K562 (cell line): ENCODE data around the gene PCNX4. TPM values are rescaled to one million over a fixed set of nuclear protein-coding genes. Genes with fewer than 3 reads are reported as not detected.

Experiments
- ATAC-seq: fragments of 200-7000 bp; cut with Tn5 transposase; 3 replicates; pipeline ENCODE4 v1.9.1; 2020; ENCODE audit warnings: moderate library complexity
- BruUV-seq: library from RNA; stranded (reverse); fragments of 400-500 nt; replicated peaks from 2 replicates; lab custom pipeline; 2021; lab: Mats Ljungman, UMichigan
- CTCF ChIA-PET: fragments of 300-600 bp; formaldehyde crosslinking; extraction: SDS; loops from one replicate; lab custom pipeline; 2021; ENCODE audit warnings: low intra/inter-chr PET ratio; lab: Yijun Ruan, JAX
- POLR2A ChIA-PET: fragments of 300-600, 350-650 bp; sonication (Branson Sonifier 250); formaldehyde crosslinking; extraction: SDS; loops from one replicate; lab custom pipeline; 2021; ENCODE audit warnings: antibody characterized with exemption, inconsistent platforms; lab: Yijun Ruan, JAX
- DNase-seq, 4 experiments: peaks; one replicate each; pipeline versions ENCODE4 v3.0.0 to v3.0.0-alpha.2; 2011 to 2018; ENCODE audit warnings: low spot score in 3 of 4, mixed read lengths in 3 of 4; ENCODE audit errors: extremely low read depth in 1 of 4
- FAIRE-seq: peaks from 2 replicates; lab custom pipeline; 2011; peaks lifted over from hg19 to GRCh38; lab: Jason Lieb, UNC
- H2AFZ ChIP-seq: 2 replicates; pipeline ENCODE4 v1.6.0; 2011; ENCODE audit warnings: low read depth, low read length, control low read depth, inconsistent platforms
- H3K27ac ChIP-seq: fragments of 200-600 bp; 3 replicates; pipeline ENCODE4 v1.8.0; 2011; ENCODE audit warnings: low read depth, mild to moderate bottlenecking, control low read depth, inconsistent platforms, low read length, moderate library complexity, mixed read lengths; ENCODE audit errors: extremely low read depth
- H3K27me3 ChIP-seq, 2 experiments: fragments of 300-600 bp in 1 of 2; 2 replicates in 1 of 2; 3 replicates in 1 of 2; pipeline versions ENCODE4 v1.6.0 to v1.8.0; 2011; ENCODE audit warnings: inconsistent platforms in 2 of 2, low read length in 2 of 2, mild to moderate bottlenecking in 1 of 2, mixed read lengths in 1 of 2, moderate library complexity in 1 of 2; ENCODE audit not compliant: control insufficient read depth in 2 of 2, insufficient read depth in 2 of 2
- H3K36me3 ChIP-seq: fragments of 300-600 bp; 3 replicates; pipeline ENCODE4 v1.8.0; 2011; ENCODE audit warnings: mild to moderate bottlenecking, low read length, inconsistent platforms; ENCODE audit not compliant: control insufficient read depth, insufficient read depth
- H3K4me1 ChIP-seq, 2 experiments: fragments of 200-600 bp in 1 of 2; replicated peaks in 1 of 2; 2 replicates in 1 of 2; 3 replicates in 1 of 2; pipeline versions ENCODE4 v1.5.1 to v1.8.0; 2011; ENCODE audit warnings: inconsistent platforms in 2 of 2, low read length in 2 of 2, mild to moderate bottlenecking in 1 of 2, mixed read lengths in 1 of 2, moderate library complexity in 1 of 2; ENCODE audit not compliant: control insufficient read depth in 2 of 2, insufficient read depth in 2 of 2
- H3K4me2 ChIP-seq: 2 replicates; pipeline ENCODE4 v1.6.1; 2011; ENCODE audit warnings: low read length, control low read depth, inconsistent platforms, mixed read lengths; ENCODE audit not compliant: insufficient read depth
- H3K4me3 ChIP-seq: fragments of 200-600 bp; sonication (generic), shearing (Covaris generic); 2 replicates; pipeline ENCODE4 v1.5.1; 2016; ENCODE audit warnings: control low read depth, inconsistent platforms
- H3K79me2 ChIP-seq: fragments of 200-600 bp; 3 replicates; pipeline ENCODE4 v1.8.0; 2011; ENCODE audit warnings: low read length, inconsistent platforms; ENCODE audit not compliant: control insufficient read depth, insufficient read depth
- H3K9ac ChIP-seq, 2 experiments: 2 replicates each; pipeline versions ENCODE4 v1.6.0 to v1.6.1; 2011; ENCODE audit warnings: low read depth in 2 of 2, low read length in 2 of 2, control low read depth in 1 of 2, inconsistent platforms in 1 of 2, mild to moderate bottlenecking in 1 of 2, mixed read lengths in 1 of 2; ENCODE audit not compliant: insufficient read depth in 1 of 2
- H3K9me1 ChIP-seq: one replicate; pipeline ENCODE4 v1.6.0; 2011; ENCODE audit warnings: inconsistent platforms, mild to moderate bottlenecking, low read length, moderate library complexity; ENCODE audit not compliant: control insufficient read depth, insufficient read depth
- H3K9me3 ChIP-seq: replicated peaks from 2 replicates; pipeline ENCODE4 v1.5.1; 2011; ENCODE audit warnings: low read depth, low read length, inconsistent platforms; ENCODE audit not compliant: control insufficient read depth, insufficient read depth
- H4K20me1 ChIP-seq: replicated peaks from 2 replicates; pipeline ENCODE4 v1.6.1; 2011; ENCODE audit warnings: low read length, inconsistent platforms, mixed read lengths; ENCODE audit not compliant: control insufficient read depth, insufficient read depth
- ARID1B ChIP-seq: fragments of 450-650 bp; IDR thresholded peaks from 2 replicates; pipeline ENCODE4 v1.6.1; 2016; ENCODE audit warnings: antibody characterized with exemption, mild to moderate bottlenecking, inconsistent platforms
- ASH1L ChIP-seq: fragments of 450-650 bp; IDR thresholded peaks from 2 replicates; pipeline ENCODE4 v1.6.1; 2018; ENCODE audit warnings: borderline replicate concordance, mild to moderate bottlenecking, low read depth; ENCODE audit not compliant: partially characterized antibody
- CBFA2T3 ChIP-seq: fragments of 450-650 bp; IDR thresholded peaks from 2 replicates; pipeline ENCODE4 v1.6.1; 2017
- CEBPG ChIP-seq, 3 experiments: fragments of 200-800 bp in 1 of 3; sonication (Bioruptor generic) in 1 of 3; sonication (generic) in 1 of 3; formaldehyde crosslinking in 1 of 3; IDR thresholded peaks in 2 of 3; conservative IDR thresholded peaks in 1 of 3; 2 replicates each; pipeline versions ENCODE4 v1.6.1 to v1.8.0; 2016 to 2022; ENCODE audit warnings: missing compliant biosample characterization in 2 of 3, missing genetic modification characterization in 2 of 3, mild to moderate bottlenecking in 1 of 3, missing genetic modification reagents in 1 of 3
- CTBP1 ChIP-seq: fragments of 450-650 bp; IDR thresholded peaks from 2 replicates; pipeline ENCODE4 v1.6.1; 2016; ENCODE audit warnings: borderline replicate concordance
- EGR1 ChIP-seq: fragments of 450-650 bp; conservative IDR thresholded peaks from 2 replicates; pipeline ENCODE4 v1.6.1; 2017; ENCODE audit warnings: mild to moderate bottlenecking
- HNRNPLL ChIP-seq: fragments of 200-400 bp; formaldehyde crosslinking; IDR thresholded peaks from 2 replicates; pipeline ENCODE4 v1.6.1; 2017; ENCODE audit warnings: low read length, low read depth, mild to moderate bottlenecking; ENCODE audit not compliant: poor library complexity, severe bottlenecking
- KDM4B ChIP-seq, 2 experiments: fragments of 450-650 bp in 1 of 2; sonication (generic) in 1 of 2; IDR thresholded peaks; 2 replicates each; pipeline ENCODE4 v1.6.1; 2016 to 2017; ENCODE audit warnings: borderline replicate concordance in 2 of 2, antibody characterized with exemption in 1 of 2, low read depth in 1 of 2, mild to moderate bottlenecking in 1 of 2
- NR2F6 ChIP-seq: fragments of 450-650 bp; formaldehyde crosslinking; IDR thresholded peaks from 2 replicates; pipeline ENCODE4 v1.4.0; 2020; ENCODE audit warnings: mild to moderate bottlenecking
- RBM15 ChIP-seq: fragments of 200-400 bp; formaldehyde crosslinking; IDR thresholded peaks from 2 replicates; pipeline ENCODE4 v1.6.1; 2018; ENCODE audit warnings: mild to moderate bottlenecking, low read length, moderate library complexity; ENCODE audit not compliant: insufficient read depth
- U2AF2 ChIP-seq: fragments of 200-400 bp; formaldehyde crosslinking; optimal IDR thresholded peaks from 2 replicates; pipeline ENCODE3; 2017; ENCODE audit warnings: low read depth, mild to moderate bottlenecking, low read length
- ZNF124 ChIP-seq: sonication (generic); formaldehyde crosslinking; IDR thresholded peaks from 2 replicates; pipeline ENCODE4 v1.8.1; 2022; ENCODE audit warnings: missing genetic modification reagents
- ZNF75A ChIP-seq: fragments of 450-650 bp; formaldehyde crosslinking; IDR thresholded peaks from 2 replicates; pipeline ENCODE4 v1.4.0; 2020; ENCODE audit warnings: mild to moderate bottlenecking
- WGBS: fragments of 100-300 bp; shearing (Covaris generic); methylation state at CpG from one replicate; pipeline ENCODE4 v1.1.6; 2016; ENCODE audit warnings: low coverage, mixed read lengths; ENCODE audit not compliant: insufficient coverage; ENCODE audit errors: missing lambda C conversion rate; 5-methylcytosine and 5-hydroxymethylcytosine counted together
- in situ Hi-C: fragments of 300-500 bp; cut with MboI; formaldehyde crosslinking; loops from 4 replicates; pipeline ENCODE4 v1.15.0; 2018; ENCODE audit warnings: inconsistent platforms, mixed read lengths
- intact Hi-C: fragments of 100-400 bp; cut with micrococcal nuclease; formaldehyde crosslinking; loops from 2 replicates; pipeline ENCODE4 v1.14.2; 2022
- polyA plus RNA-seq, 8 experiments: library from polyadenylated mRNA; depleted of rRNA in 4 of 8; stranded (reverse) in 5 of 8; unstranded in 3 of 8; fragments of >200 nt; fragmentation: Nextera tagmentation in 2 of 8; fragmentation: Illumina TruSeq in 1 of 8; extraction: Ambion mirVana in 2 of 8; extraction: Trizol in 1 of 8; gene quantifications; 2 replicates each; pipeline versions ENCODE4 v1.2.1 to v1.2.3, GENCODE V29; 2011 to 2014; ENCODE audit warnings: inconsistent platforms in 1 of 8, missing spikeins in 1 of 8
- total RNA-seq, 7 experiments: library from RNA; depleted of rRNA in 6 of 7; stranded (reverse); fragments of >200 nt in 6 of 7; fragmentation: Illumina TruSeq in 2 of 7; extraction: Trizol in 2 of 7; gene quantifications; 2 replicates each; pipeline versions ENCODE4 v1.2.1 to v1.2.3, GENCODE V29; 2011 to 2021; ENCODE audit warnings: low replicate concordance in 1 of 7
- TF ChIP-seq, protein P1 (sequence below): fragments of 250-450 bp; sonication (Bioruptor Pico); IDR thresholded peaks from 2 replicates; pipeline ENCODE4 v1.6.1; 2021; ENCODE audit warnings: mild to moderate bottlenecking

The PCNX4 gene
- total and polyA plus RNA-seq, 9 of the 15 experiments (the other 6 are each of a cell fraction or from before 2014, with no cell fraction given): 10.0 to 41.2 (median 22.4) TPM

DNA sequence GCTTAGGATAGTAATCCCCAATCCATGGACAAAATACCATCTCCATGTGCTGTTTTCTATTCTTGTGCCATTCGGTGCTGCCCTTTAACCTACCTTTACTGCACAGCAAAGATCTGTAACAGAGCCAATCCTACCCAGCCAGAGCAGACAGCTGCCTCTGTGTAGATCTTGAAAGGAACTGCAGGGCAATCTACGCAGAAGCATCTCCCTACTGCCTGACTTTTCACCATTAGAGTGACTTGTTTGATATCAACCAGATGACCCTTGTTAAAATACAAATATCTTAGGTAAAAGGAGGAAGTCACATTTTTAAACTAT, 123.4 kb downstream of the PCNX4 start:
- H3K4me3 ChIP-seq: no peak overlapping the region
- H3K9me3 ChIP-seq: no peaks in the 10 kb centered on the region
- no peaks in the 10 kb centered on the region for H4K20me1 ChIP-seq
- no peaks in the 10 kb centered on the region for H3K9me1 ChIP-seq
- H3K27ac ChIP-seq: no peak overlapping the region
- ChIA-PET POLR2A (no interaction called here), CTCF (no interaction called here)
- H3K79me2 ChIP-seq: no peaks in the 10 kb centered on the region
- in situ Hi-C loops (no loop called here), intact Hi-C loops (no loop called here)
- DNase-seq (no peak), FAIRE-seq (no peak), ATAC-seq (no peak)
- WGBS: 19% methylated on average over 2 of the region's 2 CpGs
- H3K36me3 ChIP-seq: no peaks in the 10 kb centered on the region
- TF ChIP-seq KDM4B (IDR thresholded peaks at IDR 0.05; ENCODE audit: borderline replicate concordance in 2 of 2, low read depth in 1 of 2): no peak
- no peak for TF ChIP-seq NR2F6 (CRISPR knock-in tag)
- TF ChIP-seq ASH1L: no peak
- TF ChIP-seq ZNF75A (CRISPR knock-in tag): no peak
- TF ChIP-seq CBFA2T3: no peak
- no peak for TF ChIP-seq U2AF2
- TF ChIP-seq HNRNPLL: no peak
- no peak for TF ChIP-seq EGR1
- no peak for TF ChIP-seq ARID1B
- no peak for TF ChIP-seq ZNF124 (CRISPR knock-in tag)
- TF ChIP-seq, protein P1, sequence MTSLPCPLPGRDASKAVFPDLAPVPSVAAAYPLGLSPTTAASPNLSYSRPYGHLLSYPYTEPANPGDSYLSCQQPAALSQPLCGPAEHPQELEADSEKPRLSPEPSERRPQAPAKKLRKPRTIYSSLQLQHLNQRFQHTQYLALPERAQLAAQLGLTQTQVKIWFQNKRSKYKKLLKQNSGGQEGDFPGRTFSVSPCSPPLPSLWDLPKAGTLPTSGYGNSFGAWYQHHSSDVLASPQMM (CRISPR knock-in tag): no peak
- no peak for TF ChIP-seq RBM15
- no peak for TF ChIP-seq CTBP1
- no peak for TF ChIP-seq CEBPG (CRISPR knock-in tag; IDR thresholded peaks at IDR 0.05)
- no peak for TF ChIP-seq CEBPG (tag; conservative IDR thresholded peaks at IDR 0.05 in 1 of 2, IDR thresholded peaks at IDR 0.05 in 1 of 2)
- no peak overlapping the region for H3K4me2 ChIP-seq
- BruUV-seq: no TSS peak
- no peaks in the 10 kb centered on the region for H3K4me1 ChIP-seq
- no peaks in the 10 kb centered on the region for H3K27me3 ChIP-seq
- H3K9ac ChIP-seq: no peak overlapping the region
- no peak overlapping the region for H2AFZ ChIP-seq
